ENCODE measurements around the gene ZBTB11. TPM values are rescaled to one million over a fixed set of nuclear protein-coding genes. Genes with fewer than 3 reads are reported as not detected.
A peak's percentile ranks its signal among the peaks of the same experiment; 100 is the strongest.
"Not testable (repeated sequence)": the region's sequence is repeated elsewhere in the genome, so short reads cannot be mapped to it uniquely, and the experiment has no call there.

The ZBTB11 gene
- total RNA-seq, 2 experiments from 2014 or later = 29.3 to 31.9 TPM

- H3K9me3 Mint-ChIP-seq = no peaks in the 10 kb centered on the region
- POLR2A ChIA-PET = interaction anchor here (0.9 to 4.6 kb wide), 12 partner anchors 9 to 166 kb away, joined by 3 to 100 read pairs (median 7); partner anchors contain the start of genes CEP97, NFKBIZ, PCNP and TRMT10C
- peak overlapping the region; percentile 93 for H3K27ac Mint-ChIP-seq
- CTCF ChIA-PET = interaction anchor here (0.6 to 3.0 kb wide), 6 partner anchors 8 to 201 kb away, joined by 3 to 18 read pairs (median 6); partner anchors contain the start of genes PCNP and ZBTB11
- H3K27me3 Mint-ChIP-seq = no peaks in the 10 kb centered on the region
- peaks cover 52% of the 10 kb centered on the region for H3K36me3 Mint-ChIP-seq (ENCODE audit: low read depth)
- H3K4me1 Mint-ChIP-seq = peaks cover 45% of the 10 kb centered on the region
- H3K4me3 Mint-ChIP-seq = peak overlapping the region; percentile 99
- no peak for DNase-seq
Measured at GRCh38 chr3:101685050-101685400, 8.1 kb upstream of the ZBTB11 start.

GRCh38 chr3:101680466-101680865, 3.5 kb upstream of the ZBTB11 start:
- ChIA-PET CTCF (interaction anchor here (0.6 kb wide), 1 partner anchor 35 kb away, joined by 7 read pairs; no protein-coding TSS in a partner anchor), POLR2A (interaction anchor here (0.8 to 1.0 kb wide), 3 partner anchors 42 to 107 kb away, joined by 3 to 5 read pairs (median 3); partner anchors contain the start of genes CEP97 and PCNP)
- H3K27ac Mint-ChIP-seq = no peak overlapping the region
- H3K9me3 Mint-ChIP-seq = no peaks in the 10 kb centered on the region
- H3K36me3 Mint-ChIP-seq (ENCODE audit: low read depth) = peaks cover 54% of the 10 kb centered on the region
- H3K27me3 Mint-ChIP-seq = no peaks in the 10 kb centered on the region
- no peak overlapping the region for H3K4me3 Mint-ChIP-seq
- peaks cover 52% of the 10 kb centered on the region for H3K4me1 Mint-ChIP-seq
- DNase-seq = no peak

DNA sequence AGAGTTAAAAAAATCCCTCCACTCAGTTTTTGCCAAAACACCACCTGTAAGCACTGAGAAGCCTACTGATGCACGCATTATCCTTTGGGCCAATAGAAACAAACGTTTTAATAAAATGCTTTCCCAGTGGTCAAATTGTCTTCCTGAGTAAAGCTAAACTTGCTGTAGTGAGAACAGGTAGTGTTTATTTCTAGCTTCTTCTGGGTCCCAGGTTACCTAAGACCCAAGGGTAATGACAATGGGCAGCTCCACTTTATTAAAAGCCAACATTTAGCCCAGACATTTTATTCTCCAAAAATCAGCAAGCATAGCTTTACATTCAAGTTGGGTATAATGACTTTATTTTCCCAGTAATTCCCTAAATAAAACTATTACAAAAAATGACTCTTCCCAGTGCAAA, 1.9 kb upstream of the ZBTB11 start:
- H3K4me1 Mint-ChIP-seq = peaks cover 56% of the 10 kb centered on the region
- H3K27ac Mint-ChIP-seq, CTCF ChIA-PET, H3K9me3 Mint-ChIP-seq, H3K27me3 Mint-ChIP-seq, H3K4me3 Mint-ChIP-seq, DNase-seq: not testable (repeated sequence)
- POLR2A ChIA-PET = interaction anchor here (4.0 to 4.1 kb wide), 2 partner anchors 13 to 104 kb away, joined by 27 to 59 read pairs; partner anchors contain the start of gene PCNP
- peaks cover 52% of the 10 kb centered on the region for H3K36me3 Mint-ChIP-seq (ENCODE audit: low read depth)

- no peak for DNase-seq
- Mint-ChIP-seq H3K36me3 (ENCODE audit: low read depth) (peaks cover 54% of the 10 kb centered on the region), H3K9me3 (no peaks in the 10 kb centered on the region), H3K4me1 (peaks cover 57% of the 10 kb centered on the region), H3K27ac (peak overlapping the region; percentile 97), H3K27me3 (no peaks in the 10 kb centered on the region), H3K4me3 (peak overlapping the region; percentile 82)
- ChIA-PET CTCF (interaction anchor here (1.4 to 3.1 kb wide), 2 partner anchors 9 to 47 kb away, joined by 3 to 18 read pairs; partner anchors contain the start of genes CEP97 and RPL24), POLR2A (interaction anchor here (0.8 to 4.1 kb wide), 15 partner anchors 9 to 1276 kb away, joined by 3 to 100 read pairs (median 6); partner anchors contain the start of genes CEP97, NFKBIZ, NXPE3 and PCNP)
Measured at GRCh38 chr3:101677436-101678286, 729 bp upstream of the ZBTB11 start.

DNA sequence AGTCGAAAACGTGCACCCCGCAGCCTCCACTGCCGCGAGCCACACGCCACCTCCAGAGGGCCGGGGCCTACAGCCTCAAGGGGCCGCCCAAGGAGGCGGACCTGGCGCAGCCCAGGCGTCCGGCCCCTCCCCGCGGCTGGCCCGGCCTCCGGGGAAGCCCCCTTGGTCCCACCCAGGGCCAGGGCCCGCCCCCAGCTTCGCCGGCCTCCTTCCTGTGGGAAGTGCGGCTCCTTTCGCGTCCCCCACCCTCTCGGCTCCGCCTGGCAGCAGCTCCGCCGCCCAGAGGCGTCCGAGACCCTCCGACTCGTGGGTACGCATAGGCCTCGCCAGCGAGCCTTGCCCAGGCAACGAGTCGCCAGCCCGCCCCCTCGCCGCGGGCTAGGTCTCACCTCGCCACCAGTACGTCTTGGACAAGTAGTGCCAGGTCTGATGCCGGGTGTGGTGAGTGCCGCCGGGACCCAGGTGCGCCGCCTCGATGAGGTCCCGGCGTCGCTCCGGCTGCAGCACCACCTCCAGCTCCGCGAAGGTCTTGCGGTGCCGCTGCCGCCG, 642 bp downstream of the ZBTB11 start:
- peak; percentile 95 for DNase-seq
- ChIA-PET POLR2A (interaction anchor here (0.6 to 4.1 kb wide), 22 partner anchors 10 to 248 kb away, joined by 3 to 100 read pairs (median 5); partner anchors contain the start of genes CEP97, NFKBIZ, NXPE3 and PCNP), CTCF (interaction anchor here (0.6 to 3.1 kb wide), 9 partner anchors 8 to 158 kb away, joined by 3 to 18 read pairs (median 5); partner anchors contain the start of genes PCNP and RPL24)
- no peaks in the 10 kb centered on the region for H3K9me3 Mint-ChIP-seq
- H3K4me3 Mint-ChIP-seq = peak overlapping the region; percentile 82
- H3K4me1 Mint-ChIP-seq = peaks cover 56% of the 10 kb centered on the region
- H3K27ac Mint-ChIP-seq = peak overlapping the region; percentile 97
- H3K36me3 Mint-ChIP-seq (ENCODE audit: low read depth) = peaks cover 51% of the 10 kb centered on the region
- H3K27me3 Mint-ChIP-seq = no peaks in the 10 kb centered on the region

DNA sequence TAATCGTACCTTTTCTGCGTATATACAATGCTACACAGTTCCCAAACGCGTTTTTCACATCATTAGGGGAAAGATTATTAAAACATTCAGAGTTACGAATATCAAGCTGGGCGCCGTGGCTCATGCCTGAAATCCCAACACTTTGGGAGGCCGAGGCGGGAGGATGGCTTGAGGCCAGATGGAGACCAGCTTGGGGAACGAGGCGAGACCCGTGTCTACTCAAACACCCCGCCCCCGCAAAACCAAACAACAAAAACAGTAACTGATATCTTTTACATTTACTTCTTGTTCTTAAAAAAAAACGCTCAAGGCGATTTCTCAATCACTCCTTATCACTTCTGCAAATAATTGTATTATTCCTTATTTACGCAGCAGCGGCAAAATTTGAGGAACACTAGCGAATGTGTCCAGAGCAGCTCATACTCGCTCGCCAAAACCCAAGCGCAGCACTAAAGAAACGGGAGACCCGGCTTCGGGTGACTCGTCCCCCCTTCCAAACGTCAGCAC, 1.2 kb downstream of the ZBTB11 start:
- ChIA-PET POLR2A (interaction anchor here (0.6 to 4.1 kb wide), 17 partner anchors 10 to 174 kb away, joined by 3 to 100 read pairs (median 6); partner anchors contain the start of genes CEP97, NFKBIZ, NXPE3 and PCNP), CTCF (interaction anchor here (1.0 to 3.1 kb wide), 7 partner anchors 8 to 157 kb away, joined by 3 to 18 read pairs (median 5); partner anchors contain the start of genes PCNP and RPL24)
- Mint-ChIP-seq H3K4me3 (peak overlapping the region; percentile 82), H3K27me3 (no peaks in the 10 kb centered on the region), H3K9me3 (no peaks in the 10 kb centered on the region), H3K36me3 (ENCODE audit: low read depth) (peaks cover 49% of the 10 kb centered on the region), H3K27ac (peak overlapping the region; percentile 89), H3K4me1 (peaks cover 53% of the 10 kb centered on the region)
- no peak for DNase-seq

GRCh38 chr3:101674518-101674917, 2.4 kb downstream of the ZBTB11 start:
- peaks cover 43% of the 10 kb centered on the region for H3K36me3 Mint-ChIP-seq (ENCODE audit: low read depth)
- H3K4me1 Mint-ChIP-seq = peaks cover 53% of the 10 kb centered on the region
- H3K4me3 Mint-ChIP-seq = peak overlapping the region; percentile 82
- CTCF ChIA-PET = interaction anchor here (0.5 to 2.2 kb wide), 3 partner anchors 10 to 1842 kb away, joined by 3 to 9 read pairs (median 5); no protein-coding TSS in a partner anchor
- no peaks in the 10 kb centered on the region for H3K9me3 Mint-ChIP-seq
- H3K27ac Mint-ChIP-seq = no peak overlapping the region
- DNase-seq = no peak
- H3K27me3 Mint-ChIP-seq = no peaks in the 10 kb centered on the region
- POLR2A ChIA-PET = interaction anchor here (1.3 to 4.1 kb wide), 2 partner anchors 12 to 50 kb away, joined by 3 to 100 read pairs; partner anchors contain the start of genes CEP97 and RPL24

DNA sequence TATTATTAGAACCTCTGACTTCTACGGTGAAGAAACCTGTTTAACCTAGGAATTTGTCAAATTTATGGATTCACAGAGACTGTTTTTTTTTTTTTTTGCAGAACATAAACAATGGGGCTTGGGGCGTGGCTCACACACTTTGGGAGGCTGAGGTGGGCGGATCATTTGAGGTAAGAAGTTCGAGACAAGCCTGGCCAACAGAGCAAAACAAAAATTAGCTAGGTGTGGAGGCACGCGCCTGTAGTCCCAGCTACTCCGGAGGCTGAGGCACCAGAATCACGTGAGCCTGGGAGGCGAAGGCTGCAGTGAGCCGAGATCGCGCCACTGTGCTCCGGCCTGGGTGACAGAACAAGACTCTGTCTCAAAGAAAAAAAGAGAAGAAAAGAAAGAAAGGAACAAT, 3.0 kb downstream of the ZBTB11 start:
- ChIA-PET CTCF (interaction anchor here (0.8 to 2.1 kb wide), 2 partner anchors 9 to 13 kb away, joined by 3 to 7 read pairs; partner anchors contain the start of gene RPL24), POLR2A (interaction anchor here (1.3 to 2.7 kb wide), 2 partner anchors 12 to 50 kb away, joined by 3 to 10 read pairs; partner anchors contain the start of genes CEP97 and RPL24)
- H3K27ac Mint-ChIP-seq = no peak overlapping the region
- no peaks in the 10 kb centered on the region for H3K27me3 Mint-ChIP-seq
- H3K4me1 Mint-ChIP-seq = peaks cover 53% of the 10 kb centered on the region
- DNase-seq = no peak
- H3K9me3 Mint-ChIP-seq = no peaks in the 10 kb centered on the region
- peaks cover 45% of the 10 kb centered on the region for H3K36me3 Mint-ChIP-seq (ENCODE audit: low read depth)
- H3K4me3 Mint-ChIP-seq = no peak overlapping the region

DNA sequence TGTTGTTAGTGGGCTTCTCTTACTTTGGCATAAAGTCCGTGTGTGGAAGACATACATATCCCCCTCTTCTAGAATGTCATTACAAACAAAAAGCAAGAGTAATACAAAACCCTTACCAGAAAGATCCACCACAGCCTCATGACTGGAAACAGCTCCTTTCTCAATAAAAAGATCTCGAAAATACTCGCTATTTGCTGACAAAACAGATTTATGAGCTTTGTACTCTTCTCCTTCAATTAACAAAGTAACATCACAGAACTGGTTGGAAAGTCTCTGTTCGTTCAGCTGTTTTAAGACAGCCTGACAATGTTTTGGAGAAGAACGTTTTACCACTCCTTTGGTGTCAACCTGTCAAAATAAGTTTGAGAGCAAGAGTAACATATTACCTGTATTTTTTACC, 5.9 kb downstream of the ZBTB11 start:
- DNase-seq = no peak
- Mint-ChIP-seq H3K9me3 (no peaks in the 10 kb centered on the region), H3K4me1 (peaks cover 39% of the 10 kb centered on the region), H3K4me3 (no peak overlapping the region), H3K36me3 (ENCODE audit: low read depth) (peaks cover 53% of the 10 kb centered on the region), H3K27me3 (no peaks in the 10 kb centered on the region), H3K27ac (no peak overlapping the region)
- POLR2A ChIA-PET = interaction anchor here (0.9 to 2.7 kb wide), 2 partner anchors 15 to 97 kb away, joined by 3 to 10 read pairs; partner anchors contain the start of genes PCNP and RPL24
- CTCF ChIA-PET = no interaction called here

- ChIA-PET POLR2A (interaction anchor here (5.1 kb wide), 1 partner anchor 9 kb away, joined by 27 read pairs; the partner anchor contains the start of gene ZBTB11), CTCF (no interaction called here)
Measured at GRCh38 chr3:101667844-101668243, 9.1 kb downstream of the ZBTB11 start.

DNA sequence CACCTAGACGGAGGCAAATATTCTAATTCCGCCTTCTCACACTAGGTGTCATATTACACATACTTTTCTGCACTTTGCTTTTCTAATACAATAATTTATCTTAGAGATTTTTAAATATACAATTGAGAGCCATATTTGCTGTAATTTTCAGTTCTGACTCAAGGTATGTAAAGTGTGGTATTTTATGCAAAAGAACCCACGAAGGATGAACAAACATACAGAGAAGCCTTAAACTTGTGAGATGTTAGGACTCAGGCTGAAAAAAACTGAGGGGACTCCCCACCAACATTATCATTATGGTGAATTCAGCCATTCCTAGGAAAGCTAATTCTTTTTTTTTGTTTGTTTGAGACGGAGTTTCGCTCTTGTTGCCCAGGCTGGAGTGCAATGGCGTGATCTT, 9.6 kb downstream of the ZBTB11 start:
- POLR2A ChIA-PET = interaction anchor here (5.1 kb wide), 1 partner anchor 10 kb away, joined by 27 read pairs; the partner anchor contains the start of gene ZBTB11
- Mint-ChIP-seq H3K27ac (no peak overlapping the region), H3K4me3 (no peak overlapping the region), H3K9me3 (no peaks in the 10 kb centered on the region), H3K27me3 (no peaks in the 10 kb centered on the region), H3K36me3 (ENCODE audit: low read depth) (peaks cover 63% of the 10 kb centered on the region), H3K4me1 (peaks cover 8% of the 10 kb centered on the region)
- CTCF ChIA-PET = interaction anchor here (1.7 kb wide), 1 partner anchor 17 kb away, joined by 5 read pairs; no protein-coding TSS in a partner anchor
- DNase-seq = no peak

More at GRCh38 chr3:101667844-101668243, 9.1 kb downstream of the ZBTB11 start:
- H3K4me3 Mint-ChIP-seq = no peak overlapping the region
- no peak for DNase-seq
- peaks cover 65% of the 10 kb centered on the region for H3K36me3 Mint-ChIP-seq (ENCODE audit: low read depth)
- no peak overlapping the region for H3K27ac Mint-ChIP-seq
- peaks cover 14% of the 10 kb centered on the region for H3K4me1 Mint-ChIP-seq
- H3K27me3 Mint-ChIP-seq = no peaks in the 10 kb centered on the region
- no peaks in the 10 kb centered on the region for H3K9me3 Mint-ChIP-seq

- H3K27me3 Mint-ChIP-seq = no peaks in the 10 kb centered on the region
- no peaks in the 10 kb centered on the region for H3K9me3 Mint-ChIP-seq
- no peak overlapping the region for H3K4me3 Mint-ChIP-seq
- POLR2A ChIA-PET = interaction anchor here (1.4 to 5.1 kb wide), 2 partner anchors 11 to 58 kb away, joined by 4 to 27 read pairs; partner anchors contain the start of genes CEP97 and ZBTB11
- DNase-seq = no peak
- peaks cover 63% of the 10 kb centered on the region for H3K36me3 Mint-ChIP-seq (ENCODE audit: low read depth)
- H3K4me1 Mint-ChIP-seq = peaks cover 1% of the 10 kb centered on the region
- H3K27ac Mint-ChIP-seq = no peak overlapping the region
- CTCF ChIA-PET = interaction anchor here (0.8 to 1.7 kb wide), 3 partner anchors 11 to 21 kb away, joined by 3 to 5 read pairs (median 4); partner anchors contain the start of genes RPL24 and ZBTB11
Measured at GRCh38 chr3:101665851-101666250, 11.1 kb downstream of the ZBTB11 start.
